IPS DF 6.9 (cell line): Measurements from ENCODE around the gene OBSCN.

Experiments used
- DNase-seq: peaks from one replicate; pipeline ENCODE4 v3.0.0-alpha.2; 2013; ENCODE audit warnings: low read depth, low spot score
- H3K27ac ChIP-seq: one replicate; pipeline ENCODE4 v1.5.1; 2013; ENCODE audit warnings: low read length, control low read depth
- H3K27me3 ChIP-seq: 2 replicates; pipeline ENCODE4 v1.6.1; 2013; ENCODE audit warnings: mild to moderate bottlenecking, low read length; ENCODE audit not compliant: control insufficient read depth, insufficient read depth
- H3K36me3 ChIP-seq: 2 replicates; pipeline ENCODE4 v1.6.1; 2013; ENCODE audit warnings: low read length; ENCODE audit not compliant: control insufficient read depth, insufficient read depth
- H3K4me1 ChIP-seq: 2 replicates; pipeline ENCODE4 v1.6.1; 2013; ENCODE audit warnings: low read length; ENCODE audit not compliant: control insufficient read depth, insufficient read depth
- H3K4me3 ChIP-seq: 2 replicates; pipeline ENCODE4 v1.5.1; 2013; ENCODE audit warnings: mild to moderate bottlenecking, low read length
- H3K9me3 ChIP-seq: 2 replicates; pipeline ENCODE4 v1.6.1; 2013; ENCODE audit warnings: low read length, inconsistent platforms; ENCODE audit not compliant: control insufficient read depth, insufficient read depth
- WGBS: extraction: QIAGEN DNeasy Blood & Tissue Kit; methylation state at CpG from one replicate; pipeline ENCODE4 v1.1.7; 2013; ENCODE audit warnings: mixed read lengths, missing lambda C conversion rate; ENCODE audit not compliant: insufficient read length, insufficient coverage; 5-methylcytosine and 5-hydroxymethylcytosine counted together

Gene OBSCN

DNA sequence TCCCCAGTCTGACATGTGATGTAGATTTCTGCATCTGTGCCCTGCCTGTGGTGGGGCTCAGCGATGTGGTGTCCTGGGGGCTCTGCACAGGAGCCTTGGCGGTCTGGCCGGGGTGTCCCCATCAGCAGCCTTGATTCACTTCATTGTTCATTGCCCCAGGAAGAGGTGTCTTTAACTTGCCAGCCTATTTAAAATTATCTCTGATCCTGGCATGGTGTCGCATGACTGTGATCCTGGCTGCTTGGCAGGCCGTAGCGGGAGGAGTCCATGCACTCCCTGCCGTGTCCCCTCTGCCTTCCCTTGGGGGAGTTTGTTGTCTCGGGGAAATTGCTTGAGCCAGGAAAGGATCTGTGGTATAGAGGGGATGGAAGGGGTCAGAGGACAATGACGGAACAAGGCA, 138.9 kb downstream of the OBSCN start:
- Histone ChIP-seq H3K4me1 (no peaks in the 10 kb centered on the region), H3K27me3 (no peaks in the 10 kb centered on the region), H3K27ac (no peak overlapping the region), H3K4me3 (no peak overlapping the region), H3K9me3 (no peaks in the 10 kb centered on the region), H3K36me3 (no peaks in the 10 kb centered on the region; the same call in 1 of the 2 replicates)
- WGBS = no CpG with 5 or more reads among the region's 9 CpGs
- DNase-seq = no peak

DNA sequence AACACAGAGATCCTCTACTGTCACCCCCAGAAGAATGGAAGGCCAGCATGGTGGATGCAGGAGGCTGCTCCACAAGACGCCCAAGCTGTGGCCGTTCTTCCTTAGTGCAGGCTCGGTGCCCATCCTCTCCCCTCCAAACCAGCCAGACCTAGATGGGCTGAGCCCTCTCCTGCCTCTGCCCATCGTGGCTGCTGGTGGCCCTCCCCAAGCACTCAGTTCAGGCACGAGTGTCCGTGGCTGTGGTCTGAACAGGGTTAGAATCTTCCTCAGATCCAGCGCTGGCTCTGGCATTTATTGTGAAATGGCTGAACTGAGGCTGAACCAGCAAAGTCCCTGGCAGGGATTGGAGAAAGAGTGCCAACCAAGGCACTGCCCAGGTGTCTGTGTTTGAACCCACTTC, 139.3 kb downstream of the OBSCN start:
- DNase-seq = no peak
- Histone ChIP-seq H3K9me3 (no peaks in the 10 kb centered on the region), H3K27ac (no peak overlapping the region), H3K4me3 (no peak overlapping the region), H3K36me3 (no peaks in the 10 kb centered on the region), H3K4me1 (no peaks in the 10 kb centered on the region), H3K27me3 (no peaks in the 10 kb centered on the region)
- no CpG with 5 or more reads among the region's 7 CpGs for WGBS

- no peaks in the 10 kb centered on the region for H3K9me3 ChIP-seq
- WGBS = no CpG with 5 or more reads among the region's 12 CpGs
- no peaks in the 10 kb centered on the region for H3K27me3 ChIP-seq
- H3K4me1 ChIP-seq = no peaks in the 10 kb centered on the region
- H3K4me3 ChIP-seq = no peak overlapping the region
- DNase-seq = no peak
- H3K36me3 ChIP-seq = no peaks in the 10 kb centered on the region
- no peak overlapping the region for H3K27ac ChIP-seq
These were observed 141.0 kb downstream of the OBSCN start for GRCh38 chr1:228348708-228349467.

GRCh38 chr1:228349701-228350171, 141.9 kb downstream of the OBSCN start:
- Histone ChIP-seq H3K4me1 (no peaks in the 10 kb centered on the region), H3K27ac (no peak overlapping the region), H3K4me3 (no peak overlapping the region), H3K36me3 (no peaks in the 10 kb centered on the region), H3K9me3 (no peaks in the 10 kb centered on the region), H3K27me3 (no peaks in the 10 kb centered on the region)
- no peak for DNase-seq
- no CpG with 5 or more reads among the region's 15 CpGs for WGBS

DNA sequence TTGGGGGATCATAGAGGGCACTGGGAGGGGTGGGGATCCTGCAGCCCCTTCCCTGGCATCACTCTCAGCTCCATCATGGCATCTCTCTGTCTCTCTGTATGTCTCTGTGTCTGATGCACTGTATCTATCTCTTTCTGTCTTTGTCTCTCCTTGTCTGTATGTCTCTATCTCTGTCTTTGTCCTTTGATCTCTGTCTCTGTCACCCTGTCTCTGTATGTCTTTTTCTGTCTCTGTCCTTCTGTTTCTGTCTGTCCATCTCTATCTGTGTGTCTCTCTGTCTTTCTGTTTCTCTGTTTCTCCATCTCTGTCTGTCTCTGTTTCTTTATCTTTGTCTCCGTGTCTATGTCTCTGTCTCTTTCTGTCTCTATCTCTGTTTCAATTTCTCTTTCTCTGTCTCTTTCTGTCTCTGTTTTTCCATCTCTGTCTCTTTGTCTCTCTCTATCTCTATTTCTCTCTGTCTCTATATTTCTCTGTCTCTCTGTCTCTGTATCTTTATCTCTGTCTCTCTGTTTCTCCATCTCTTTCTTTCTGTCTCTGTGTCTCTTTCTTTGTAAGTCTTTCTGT, 142.4 kb downstream of the OBSCN start:
- no peak overlapping the region for H3K4me3 ChIP-seq
- no CpG with 5 or more reads among the region's 1 CpG for WGBS
- H3K4me1 ChIP-seq = no peaks in the 10 kb centered on the region
- H3K9me3 ChIP-seq = no peaks in the 10 kb centered on the region
- H3K27me3 ChIP-seq = no peaks in the 10 kb centered on the region
- H3K36me3 ChIP-seq = no peaks in the 10 kb centered on the region
- H3K27ac ChIP-seq = no peak overlapping the region
- no peak for DNase-seq

DNA sequence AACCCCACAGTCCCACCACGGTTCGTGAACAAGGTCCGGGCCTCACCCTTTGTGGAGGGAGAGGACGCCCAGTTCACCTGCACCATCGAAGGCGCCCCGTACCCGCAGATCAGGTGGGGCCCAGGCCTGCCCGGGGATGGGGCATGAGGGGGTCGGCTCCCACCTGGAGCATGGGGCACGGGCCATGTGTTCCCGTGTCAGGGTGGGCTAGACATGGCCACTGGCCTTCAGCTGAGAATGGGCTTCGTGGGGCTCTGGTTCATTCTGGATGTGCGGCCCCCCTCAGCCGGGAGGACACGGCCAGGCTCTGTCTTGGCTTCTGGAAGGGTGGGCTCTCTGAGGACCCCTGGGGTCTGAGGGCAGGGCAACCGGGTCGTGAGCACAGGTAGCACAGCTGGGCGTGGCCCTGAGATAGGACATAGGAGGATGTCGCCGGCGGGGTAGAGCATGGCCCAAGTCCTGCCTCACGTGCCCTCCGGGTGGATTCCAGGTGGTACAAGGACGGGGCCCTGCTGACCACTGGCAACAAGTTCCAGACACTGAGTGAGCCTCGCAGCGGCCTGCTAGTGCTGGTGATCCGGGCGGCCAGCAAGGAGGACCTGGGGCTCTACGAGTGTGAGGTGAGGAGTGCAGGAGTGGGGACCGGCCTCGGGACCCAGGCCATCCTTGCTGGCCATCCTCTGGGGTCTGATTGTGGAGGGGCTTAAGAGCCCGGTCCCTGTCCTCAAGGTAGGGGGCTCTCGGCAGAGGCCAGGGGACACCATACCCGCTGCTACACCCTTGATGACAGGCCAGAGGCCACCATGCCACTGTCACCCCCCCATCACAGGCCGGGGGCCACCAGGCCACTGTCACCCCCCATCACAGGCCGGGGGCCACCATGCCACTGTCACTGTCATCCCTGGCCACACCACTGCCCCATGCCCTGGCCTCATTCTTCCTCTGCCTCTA, 143.3 kb downstream of the OBSCN start:
- no peaks in the 10 kb centered on the region for H3K36me3 ChIP-seq
- no CpG with 5 or more reads among the region's 37 CpGs for WGBS
- no peaks in the 10 kb centered on the region for H3K4me1 ChIP-seq
- no peak overlapping the region for H3K27ac ChIP-seq
- H3K9me3 ChIP-seq = no peaks in the 10 kb centered on the region
- H3K27me3 ChIP-seq = no peaks in the 10 kb centered on the region
- no peak for DNase-seq
- no peak overlapping the region for H3K4me3 ChIP-seq

DNA sequence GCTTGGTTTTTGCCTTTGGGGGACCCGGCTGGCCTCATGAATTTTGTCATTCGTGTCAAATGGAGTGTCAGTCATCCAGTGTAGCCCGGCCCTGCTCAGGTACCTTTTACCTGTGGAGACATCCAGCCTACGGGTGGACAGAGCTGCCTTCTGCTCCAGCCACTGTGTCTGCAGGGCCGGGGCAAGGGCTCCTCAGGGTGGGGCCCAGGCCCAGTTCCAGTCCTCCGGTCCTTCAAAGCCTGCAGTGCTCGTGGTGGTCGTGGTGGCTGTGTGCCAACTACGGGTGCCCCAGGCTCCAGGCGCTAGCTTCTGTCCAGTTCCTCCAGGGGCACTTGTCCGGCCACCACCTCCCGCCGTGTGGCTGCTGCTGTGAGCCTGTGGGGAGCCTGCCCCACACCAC, 144.0 kb downstream of the OBSCN start:
- Histone ChIP-seq H3K36me3 (no peaks in the 10 kb centered on the region), H3K27me3 (no peaks in the 10 kb centered on the region), H3K4me3 (no peak overlapping the region), H3K9me3 (no peaks in the 10 kb centered on the region), H3K4me1 (no peaks in the 10 kb centered on the region), H3K27ac (no peak overlapping the region)
- WGBS = no CpG with 5 or more reads among the region's 13 CpGs
- DNase-seq = no peak

GRCh38 chr1:228352677-228353481, 145.0 kb downstream of the OBSCN start:
- no peaks in the 10 kb centered on the region for H3K27me3 ChIP-seq
- H3K9me3 ChIP-seq = no peaks in the 10 kb centered on the region
- H3K36me3 ChIP-seq = no peaks in the 10 kb centered on the region
- no peak overlapping the region for H3K27ac ChIP-seq
- DNase-seq = no peak
- no peak overlapping the region for H3K4me3 ChIP-seq
- H3K4me1 ChIP-seq = no peaks in the 10 kb centered on the region
- no CpG with 5 or more reads among the region's 29 CpGs for WGBS

- H3K9me3 ChIP-seq = no peaks in the 10 kb centered on the region
- no peaks in the 10 kb centered on the region for H3K36me3 ChIP-seq
- no CpG with 5 or more reads among the region's 11 CpGs for WGBS
- H3K27me3 ChIP-seq = no peaks in the 10 kb centered on the region
- no peaks in the 10 kb centered on the region for H3K4me1 ChIP-seq
- H3K27ac ChIP-seq = no peak overlapping the region
- DNase-seq = no peak
- no peak overlapping the region for H3K4me3 ChIP-seq
These were observed 145.9 kb downstream of the OBSCN start for GRCh38 chr1:228353601-228354371.
